Adrenal gland (tissue), 5 donors: ENCODE results near the gene CLIC6.

ENCODE experiments used
- CTCF ChIP-seq, 6 experiments: fragments of 450-650 bp in 4 of 6; fragments of 200-600 bp in 2 of 6; sonication (generic) in 1 of 6; IDR thresholded peaks; 1 replicate in 5 of 6; 2 replicates in 1 of 6; pipeline versions ENCODE4 v1.5.1 to v1.8.0; 2016 to 2021; ENCODE audit warnings: antibody characterized with exemption in 6 of 6, mild to moderate bottlenecking in 2 of 6, moderate library complexity in 1 of 6
- POLR2A ChIP-seq, 2 donors: fragments of 450-650 bp; IDR thresholded peaks; one replicate each; pipeline ENCODE4 v1.6.1; 2017; ENCODE audit warnings: antibody characterized with exemption in 2 of 2, mild to moderate bottlenecking in 2 of 2, moderate library complexity in 1 of 2
- donor health status: DM: no; HTN: no; CAD: no.

- TF ChIP-seq CTCF (IDR thresholded peaks at IDR 0.05) (no peak), POLR2A (IDR thresholded peaks at IDR 0.05) (no peak)
Observed at GRCh38 chr21:34661848-34662247, 6.9 kb upstream of the CLIC6 start.
